Measurements from ENCODE around the gene PDGFA. TPM values are rescaled to one million over a fixed set of nuclear protein-coding genes. Genes with fewer than 3 reads are reported as not detected.

Gene PDGFA
- total RNA-seq, 1 experiment from 2014 or later, result 35.8 TPM

DNA sequence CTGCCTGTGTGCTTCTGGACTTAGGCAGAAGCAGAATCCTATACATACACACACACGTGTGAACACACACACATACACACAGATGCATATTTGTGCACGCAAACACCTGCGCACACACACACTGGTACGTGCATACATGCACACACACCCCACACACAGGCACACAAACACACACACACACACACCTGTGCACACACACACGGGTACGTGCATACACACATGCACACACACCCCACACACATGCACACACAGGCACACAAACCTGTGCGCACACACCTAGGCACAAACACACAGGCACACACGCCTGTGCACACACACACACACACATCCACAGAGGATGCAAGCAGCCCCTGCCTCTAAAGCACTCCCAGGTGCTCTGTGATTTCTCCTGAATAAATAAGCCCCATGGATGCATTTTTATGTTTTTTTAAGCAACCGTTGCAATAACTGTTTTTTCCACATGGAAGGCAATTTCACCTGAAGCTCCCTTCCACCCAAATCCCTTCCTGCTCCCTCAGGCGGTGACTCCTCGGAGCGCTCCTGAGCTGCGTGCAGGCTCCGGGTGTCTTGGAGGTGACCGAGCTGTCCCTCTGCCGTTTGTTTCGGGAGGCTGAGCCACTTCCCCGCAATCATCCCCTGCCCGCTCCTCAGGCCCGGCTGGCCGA, 41.5 kb upstream of the PDGFA start:
- Histone ChIP-seq H4K5ac (ENCODE audit: insufficient read length, low read depth, low read length) (no peak overlapping the region), H2BK120ac (ENCODE audit: low read depth, low read length, poor library complexity, severe bottlenecking) (no peak overlapping the region), H3K14ac (ENCODE audit: insufficient read depth, low read length) (no peak overlapping the region; the same call in 1 of the 2 replicates), H3K27me3 (ENCODE audit: insufficient read depth, low read length) (no peaks in the 10 kb centered on the region), H2AK5ac (ENCODE audit: insufficient read length, low read length) (no peak overlapping the region), H4K8ac (replicated peaks; ENCODE audit: insufficient read length, low read depth, low read length) (no peak overlapping the region), H3T11ph (ENCODE audit: low read length) (no peak overlapping the region), H3K23ac (ENCODE audit: insufficient read length, low read depth, low read length) (no peak overlapping the region), H3K27ac (ENCODE audit: insufficient read length, low read depth, low read length) (no peak overlapping the region), H3K79me2 (ENCODE audit: insufficient read depth, low read length) (no peaks in the 10 kb centered on the region; the same call in 1 of the 2 replicates), H2BK15ac (ENCODE audit: low read depth, low read length) (no peak overlapping the region), H2BK20ac (ENCODE audit: low read depth, low read length, poor library complexity, severe bottlenecking) (no peak overlapping the region), H3K23me2 (ENCODE audit: insufficient read length, low read depth, low read length, poor library complexity, severe bottlenecking) (no peaks in the 10 kb centered on the region), H3K9ac (ENCODE audit: extremely low read depth, insufficient read length, low read length) (no peak overlapping the region), H3K56ac (ENCODE audit: insufficient read length, low read depth, low read length) (no peak overlapping the region), H2AFZ (ENCODE audit: low read length) (no peak overlapping the region), H3K4me2 (ENCODE audit: insufficient read depth, insufficient read length, low read length) (no peak overlapping the region), H3K9me3 (ENCODE audit: control insufficient read depth, low read depth, low read length) (no peaks in the 10 kb centered on the region), H2BK12ac (ENCODE audit: insufficient read length, low read depth, low read length) (no peak overlapping the region), H2BK5ac (ENCODE audit: insufficient read length, low read length) (no peak overlapping the region), H3K4me1 (ENCODE audit: insufficient read depth, low read length) (no peaks in the 10 kb centered on the region), H3K79me1 (ENCODE audit: insufficient read depth, low read depth, low read length, poor library complexity, severe bottlenecking) (no peaks in the 10 kb centered on the region), H4K20me1 (ENCODE audit: control insufficient read depth, insufficient read depth, insufficient read length) (no peaks in the 10 kb centered on the region), H4K91ac (ENCODE audit: insufficient read length, low read depth, low read length) (no peak overlapping the region), H3K4ac (ENCODE audit: low read depth, low read length) (no peak overlapping the region), H3K18ac (ENCODE audit: insufficient read length, low read depth, low read length) (no peak overlapping the region)
- Mint-ChIP-seq H3K4me3 (no peak overlapping the region), H3K4me1 (peaks cover 0 to 4% of the 10 kb centered on the region in 2 experiments; a peak in 1 of 4 replicates), H3K36me3 (ENCODE audit: insufficient read depth in 1 of 3, low read depth in 3 of 3) (peaks cover 0 to 4% (median 4%) of the 10 kb centered on the region in 3 experiments; a peak in 2 of 7 replicates), H3K9me3 (0 out of 5 replicates have a peak, but pooled peaks cover 0 to 2% of the 10 kb centered on the region in 2 experiments), H3K27ac (peak overlapping the region in 1 of 3 experiments; percentile 79; a peak in 2 of 7 replicates), H3K27me3 (ENCODE audit: low read depth) (no peaks in the 10 kb centered on the region)
- no peak for DNase-seq
- no CpG with 5 or more reads among the region's 21 CpGs for WGBS (ENCODE audit: extremely low coverage, insufficient read length, low lambda C conversion rate)
- TF ChIP-seq, protein P1, sequence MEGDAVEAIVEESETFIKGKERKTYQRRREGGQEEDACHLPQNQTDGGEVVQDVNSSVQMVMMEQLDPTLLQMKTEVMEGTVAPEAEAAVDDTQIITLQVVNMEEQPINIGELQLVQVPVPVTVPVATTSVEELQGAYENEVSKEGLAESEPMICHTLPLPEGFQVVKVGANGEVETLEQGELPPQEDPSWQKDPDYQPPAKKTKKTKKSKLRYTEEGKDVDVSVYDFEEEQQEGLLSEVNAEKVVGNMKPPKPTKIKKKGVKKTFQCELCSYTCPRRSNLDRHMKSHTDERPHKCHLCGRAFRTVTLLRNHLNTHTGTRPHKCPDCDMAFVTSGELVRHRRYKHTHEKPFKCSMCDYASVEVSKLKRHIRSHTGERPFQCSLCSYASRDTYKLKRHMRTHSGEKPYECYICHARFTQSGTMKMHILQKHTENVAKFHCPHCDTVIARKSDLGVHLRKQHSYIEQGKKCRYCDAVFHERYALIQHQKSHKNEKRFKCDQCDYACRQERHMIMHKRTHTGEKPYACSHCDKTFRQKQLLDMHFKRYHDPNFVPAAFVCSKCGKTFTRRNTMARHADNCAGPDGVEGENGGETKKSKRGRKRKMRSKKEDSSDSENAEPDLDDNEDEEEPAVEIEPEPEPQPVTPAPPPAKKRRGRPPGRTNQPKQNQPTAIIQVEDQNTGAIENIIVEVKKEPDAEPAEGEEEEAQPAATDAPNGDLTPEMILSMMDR (conservative IDR thresholded peaks at IDR 0.05), result no peak

Measured in H9 (cell line).